ENCODE measurements around the gene HOMER3.

HOMER3 gene

DNA sequence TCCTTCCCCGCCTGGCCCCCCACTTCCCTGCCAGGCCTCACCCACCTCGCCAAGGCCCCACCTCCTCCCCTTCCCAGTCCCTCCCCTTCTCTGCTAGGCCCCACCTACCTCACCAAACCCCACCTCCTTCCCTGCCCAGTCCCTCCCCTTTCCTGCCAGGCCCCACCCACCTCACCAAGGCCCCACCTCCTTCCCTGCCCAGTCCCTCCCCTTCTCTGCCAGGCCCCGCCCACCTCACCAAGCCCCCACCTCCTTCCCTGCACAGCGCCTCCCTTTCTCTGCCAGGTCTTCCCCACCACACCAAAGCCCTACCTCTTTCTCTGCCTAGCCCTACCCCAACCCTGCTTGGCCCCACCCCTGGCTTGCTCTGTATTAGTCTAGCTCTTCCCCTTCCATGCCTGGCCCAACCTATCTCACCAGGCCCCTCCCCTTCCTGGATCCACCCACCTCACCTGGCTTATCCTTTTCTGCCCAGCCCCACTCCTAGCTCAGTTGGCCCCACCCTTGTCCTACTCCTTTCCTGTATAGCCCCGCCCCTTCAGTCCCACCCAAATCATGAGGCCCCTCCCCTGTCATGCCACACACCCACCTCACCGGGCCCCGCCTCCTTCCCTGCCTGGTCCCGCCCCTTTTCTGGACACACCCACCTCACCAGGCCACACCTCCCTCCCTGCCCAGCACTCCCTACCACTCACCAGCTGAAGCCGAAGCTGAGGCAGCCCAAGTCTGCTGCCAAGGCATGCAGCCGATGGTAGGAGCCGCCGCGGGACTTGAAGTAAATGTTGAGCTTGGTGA is 61.2 kb downstream of the HOMER3 start:
- H3K36me3 ChIP-seq (ENCODE audit: insufficient read depth, insufficient read length, low read length) = peaks cover 72% of the 10 kb centered on the region
- TF ChIP-seq YY1 (IDR thresholded peaks at IDR 0.05; ENCODE audit: insufficient read depth, insufficient read length) (no peak), SUZ12 (IDR thresholded peaks at IDR 0.05; ENCODE audit: extremely low read depth, insufficient read depth, insufficient read length) (no peak), ZNF274 (IDR thresholded peaks at IDR 0.05; ENCODE audit: low read depth, low read length) (no peak)
- DNase-seq (ENCODE audit: low read depth, low spot score) = no peak
- no peak overlapping the region for H3K9ac ChIP-seq (ENCODE audit: insufficient read length, low read depth)
- no peak overlapping the region for H3K4me3 ChIP-seq (ENCODE audit: insufficient read length, low read depth)
- H3K4me1 ChIP-seq (ENCODE audit: insufficient read depth, insufficient read length) = peaks cover 2% of the 10 kb centered on the region
- H3K9me3 ChIP-seq (ENCODE audit: insufficient read depth, low read length) = peaks cover 12% of the 10 kb centered on the region; the same call in 1 of the 2 replicates
- no peaks in the 10 kb centered on the region for H3K27me3 ChIP-seq (ENCODE audit: insufficient read depth, insufficient read length)
